GM19463 (cell line): ENCODE results near the gene GRHL3.
"Not testable (repeated sequence)": the region's sequence is repeated elsewhere in the genome, so short reads cannot be mapped to it uniquely, and the experiment has no call there.

ENCODE experiments used
- ATAC-seq: cut with Tn5 transposase; IDR thresholded peaks from one replicate; pipeline ENCODE4 v1.9.1; 2021; ENCODE audit warnings: mild to moderate bottlenecking, moderate library complexity; ENCODE audit not compliant: unreplicated experiment

Gene GRHL3

DNA sequence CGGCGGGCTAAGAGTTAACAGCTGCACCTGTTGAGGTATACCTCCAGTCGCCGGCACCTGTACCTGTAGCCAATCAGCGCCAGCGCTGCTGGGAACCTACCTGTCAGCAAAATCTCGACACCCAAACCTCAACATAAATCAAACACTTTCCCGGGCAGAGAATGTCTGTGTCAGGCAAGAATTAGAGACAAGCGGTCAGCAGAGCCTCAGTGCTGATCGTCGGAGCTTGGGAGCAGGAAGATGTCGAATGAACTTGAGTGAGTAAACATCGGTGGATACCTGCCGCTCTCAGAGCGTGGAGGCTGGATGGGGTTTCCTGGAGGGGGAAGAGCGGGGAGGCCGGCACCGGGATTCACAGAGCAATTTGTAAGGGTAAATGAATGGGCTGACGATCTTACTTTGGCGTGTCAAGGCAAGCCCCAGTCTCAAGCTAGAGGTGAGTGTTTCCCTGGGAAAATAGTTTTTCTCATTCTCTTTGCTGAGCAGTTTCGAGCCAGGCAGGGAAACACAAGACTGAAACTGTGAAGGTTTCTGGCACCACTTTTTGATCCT lies at the start of gene GRHL3:
GRHL3 (plus strand) TSS at position 46 of the 552 bp plus-strand sequence; CDS start at position 241, 195 bp downstream.
- no peak for ATAC-seq

DNA sequence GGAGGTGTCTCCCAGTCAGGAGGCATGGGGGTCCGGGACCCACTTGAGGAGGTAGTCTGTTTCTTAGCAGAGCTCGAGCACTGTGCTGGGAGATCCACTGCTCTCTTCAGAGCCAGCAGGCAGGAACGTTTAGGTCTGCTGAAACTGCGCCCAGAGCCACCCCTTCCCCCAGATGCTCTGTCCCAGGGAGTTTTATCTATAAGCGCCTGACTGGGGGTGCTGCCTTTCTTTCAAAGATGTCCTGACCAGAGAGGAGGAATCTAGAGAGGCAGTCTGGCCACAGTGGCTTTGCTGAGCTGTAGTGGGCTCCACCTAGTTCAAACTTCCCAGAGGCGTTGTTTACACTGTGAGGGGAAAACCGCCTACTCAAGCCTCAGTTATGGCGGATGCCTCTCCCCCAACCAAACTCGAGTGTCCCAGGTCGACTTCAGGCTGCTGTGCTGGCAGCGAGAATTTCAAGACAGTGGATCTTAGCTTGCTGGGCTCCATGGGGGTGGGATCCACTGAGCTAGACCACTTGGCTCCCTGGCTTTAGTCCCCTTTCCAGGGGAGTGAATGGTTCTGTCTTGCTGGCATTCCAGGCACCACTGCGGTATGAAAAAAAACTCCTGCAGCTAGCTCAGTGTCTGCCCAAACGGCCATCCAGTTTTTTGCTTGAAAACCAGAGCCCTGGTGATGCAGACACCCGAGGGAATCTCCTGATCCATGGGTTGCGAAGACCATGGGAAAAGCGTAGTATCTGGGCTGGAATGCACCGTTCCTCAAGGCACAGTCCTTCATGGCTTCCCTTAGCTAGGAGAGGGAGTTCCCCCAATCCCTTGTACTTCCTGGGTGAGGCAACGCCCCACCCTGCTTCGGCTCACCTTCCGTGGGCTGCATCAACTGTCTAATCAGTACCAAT lies 44.7 kb upstream of the GRHL3 start:
- not testable (repeated sequence) for ATAC-seq

DNA sequence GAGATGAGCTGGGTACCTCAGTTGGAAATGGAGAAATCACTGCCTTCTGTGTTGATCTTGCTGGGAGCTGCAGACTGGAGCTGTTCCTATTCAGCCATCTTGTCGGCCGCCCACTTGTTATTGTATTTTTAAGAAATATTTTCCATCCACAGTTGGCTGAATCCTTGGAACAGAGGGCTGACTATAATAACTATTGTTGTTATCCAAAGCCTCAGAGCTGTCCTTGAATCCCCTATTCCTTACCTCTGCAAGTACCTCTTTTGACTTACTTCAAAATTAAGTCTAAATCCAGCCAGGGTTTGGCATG lies 44.1 kb upstream of the GRHL3 start:
- no peak for ATAC-seq

DNA sequence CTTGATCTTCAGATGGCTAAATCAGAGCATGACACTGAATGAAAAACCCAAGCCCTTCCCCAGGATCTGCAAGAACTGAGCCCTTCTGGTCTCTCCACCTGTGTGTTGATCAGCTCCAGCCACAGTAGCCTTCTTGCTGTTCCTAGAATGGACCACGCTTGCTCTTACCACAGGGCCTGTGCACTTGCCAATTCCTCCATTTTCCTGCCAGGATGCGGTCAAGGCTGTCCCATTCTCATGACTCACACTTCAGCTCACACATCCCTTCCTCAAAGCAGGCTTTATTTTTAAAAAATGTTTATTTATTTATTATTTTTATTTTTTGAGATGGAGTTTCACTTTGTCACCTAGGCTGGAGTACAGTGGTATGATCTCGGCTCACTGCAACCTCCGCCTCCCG lies 43.6 kb upstream of the GRHL3 start:
- ATAC-seq, result no peak

DNA sequence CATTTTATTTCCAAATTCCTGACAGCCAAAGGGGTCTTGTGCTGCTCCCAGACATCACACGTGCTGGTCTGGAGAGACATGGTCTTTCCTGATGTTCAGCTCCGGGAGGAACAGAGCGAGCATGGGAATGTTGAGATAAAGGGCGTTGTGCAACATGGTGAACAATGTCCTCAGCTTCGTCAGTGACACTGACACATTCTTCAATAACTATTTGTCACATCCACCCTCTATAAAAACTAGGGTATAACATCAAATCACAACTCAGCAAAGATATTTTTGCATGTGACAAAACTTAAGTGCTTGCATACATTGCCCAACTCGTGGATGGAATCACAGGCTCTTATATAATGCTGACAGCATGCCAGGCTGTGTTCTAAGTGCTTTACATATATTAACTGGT lies 42.4 kb upstream of the GRHL3 start:
- ATAC-seq, result no peak

DNA sequence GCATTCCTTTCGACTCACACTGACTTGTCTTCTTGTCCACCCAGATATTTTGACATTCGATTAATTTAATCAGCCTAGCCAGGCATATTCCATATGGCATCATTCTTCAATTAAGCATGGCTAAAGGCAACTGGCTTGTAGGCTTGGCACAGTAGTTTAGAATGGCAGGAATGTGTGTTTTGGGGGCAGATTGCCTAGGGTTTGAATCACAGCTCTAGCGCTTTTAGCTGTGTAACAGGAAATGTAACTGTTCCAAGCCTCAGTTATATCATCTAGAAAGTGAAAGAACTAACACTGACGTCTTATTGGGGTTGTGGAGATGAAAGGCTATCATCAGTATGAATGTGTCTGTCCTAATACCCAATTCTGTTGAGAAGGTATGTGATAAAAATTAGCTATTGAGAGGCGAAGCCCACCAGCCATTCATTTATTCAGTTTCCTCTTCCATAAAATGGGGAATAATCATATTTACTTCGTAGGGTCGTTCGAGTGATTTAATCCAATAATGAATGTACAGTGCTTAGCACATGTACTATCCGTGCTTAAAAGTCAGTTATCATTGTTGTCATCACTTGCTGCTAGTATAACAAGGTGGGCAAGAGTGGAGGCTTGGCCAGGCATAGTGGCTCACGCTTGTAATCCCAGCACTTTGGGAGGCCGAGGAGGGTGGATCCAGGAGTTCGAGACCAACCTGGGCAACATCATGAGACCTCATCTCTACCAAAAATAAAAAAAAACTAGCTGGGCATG lies 41.6 kb upstream of the GRHL3 start:
- ATAC-seq, result no peak

DNA sequence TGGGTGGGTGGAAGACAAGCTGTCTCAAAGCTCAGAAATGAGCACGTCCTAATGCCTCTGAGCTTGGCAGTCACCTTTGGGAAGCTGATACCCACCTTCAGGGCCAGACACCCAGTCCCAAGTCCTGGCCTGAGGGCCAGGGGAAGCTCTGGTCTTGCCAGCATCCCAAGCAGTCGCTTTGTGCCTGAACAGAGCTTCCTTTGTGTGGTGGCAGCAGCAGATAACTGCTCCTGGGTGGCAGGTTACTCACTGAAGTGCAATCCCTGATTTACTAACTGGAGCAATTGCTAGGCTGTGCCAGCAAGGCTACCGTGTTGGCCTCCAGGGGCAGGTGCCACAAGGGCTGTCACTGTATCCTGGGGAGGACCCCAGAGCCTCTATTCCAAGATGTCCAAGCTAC lies 40.4 kb upstream of the GRHL3 start:
- no peak for ATAC-seq

DNA sequence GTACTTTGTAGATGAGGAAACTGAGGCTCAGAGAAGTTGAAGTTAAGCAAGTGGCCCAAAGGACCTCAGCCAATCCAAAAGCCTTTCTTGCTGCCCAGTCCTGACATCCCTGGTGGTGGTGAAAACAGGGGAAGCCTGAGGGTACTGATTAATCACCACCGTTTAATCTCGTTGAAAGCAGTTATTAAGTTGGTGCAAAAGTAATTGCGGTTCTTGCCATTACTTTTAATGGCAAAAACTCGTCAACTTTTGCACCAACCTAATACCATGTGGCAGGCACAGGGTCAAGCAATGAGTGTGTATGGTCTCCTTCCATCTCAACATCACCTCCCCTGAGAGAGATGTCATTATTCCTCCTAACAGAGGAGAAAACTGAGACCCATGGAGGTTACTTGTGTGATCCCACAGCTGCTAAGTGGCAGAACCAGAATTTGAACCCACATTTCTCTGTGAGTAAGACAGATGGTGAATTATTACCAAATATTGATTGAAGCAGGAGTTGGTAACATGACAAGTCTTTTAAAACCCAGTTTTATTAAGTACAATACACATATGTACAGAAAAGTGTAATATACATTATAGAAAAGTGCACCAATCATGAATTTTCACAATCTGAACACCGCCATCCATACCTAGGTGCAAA lies 39.4 kb upstream of the GRHL3 start:
- ATAC-seq, result no peak

DNA sequence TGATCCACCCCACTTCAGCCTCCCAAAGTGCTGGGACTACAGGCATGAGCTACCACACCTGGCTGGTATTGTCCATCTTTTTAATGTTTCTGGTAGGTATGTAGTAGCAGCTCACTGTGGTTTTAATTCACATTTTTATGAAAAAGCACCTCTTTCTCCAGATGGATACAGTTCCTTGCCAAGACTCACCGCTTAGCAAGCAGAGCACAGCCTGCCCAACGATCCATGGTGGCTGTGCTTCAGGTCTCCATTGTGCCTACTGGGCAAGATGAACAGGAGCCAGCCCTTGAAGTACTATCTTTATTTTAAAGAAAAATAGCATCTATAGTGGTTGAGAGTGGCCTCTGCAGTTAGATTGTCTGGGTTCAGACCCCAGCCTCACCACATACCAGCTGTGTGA lies 37.6 kb upstream of the GRHL3 start:
- no peak for ATAC-seq

DNA sequence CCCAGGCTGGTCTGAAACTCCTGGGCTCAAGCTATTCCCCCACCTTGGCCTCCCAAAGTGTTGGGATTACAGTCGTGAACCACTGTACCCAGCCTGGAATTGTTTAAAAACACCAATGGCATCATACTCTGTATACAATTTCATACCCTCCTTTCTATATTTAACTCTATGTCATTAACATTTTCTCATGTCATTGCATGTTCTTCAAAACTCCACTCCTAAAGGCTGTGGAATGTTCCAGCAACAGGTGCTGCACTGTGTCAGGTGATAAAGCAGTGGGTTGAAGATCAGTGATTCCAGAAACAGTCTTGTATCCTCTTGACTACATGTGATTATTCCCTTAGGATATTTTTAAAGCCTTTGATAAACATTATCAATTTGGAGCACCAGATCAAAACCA lies 36.7 kb upstream of the GRHL3 start:
- no peak for ATAC-seq

DNA sequence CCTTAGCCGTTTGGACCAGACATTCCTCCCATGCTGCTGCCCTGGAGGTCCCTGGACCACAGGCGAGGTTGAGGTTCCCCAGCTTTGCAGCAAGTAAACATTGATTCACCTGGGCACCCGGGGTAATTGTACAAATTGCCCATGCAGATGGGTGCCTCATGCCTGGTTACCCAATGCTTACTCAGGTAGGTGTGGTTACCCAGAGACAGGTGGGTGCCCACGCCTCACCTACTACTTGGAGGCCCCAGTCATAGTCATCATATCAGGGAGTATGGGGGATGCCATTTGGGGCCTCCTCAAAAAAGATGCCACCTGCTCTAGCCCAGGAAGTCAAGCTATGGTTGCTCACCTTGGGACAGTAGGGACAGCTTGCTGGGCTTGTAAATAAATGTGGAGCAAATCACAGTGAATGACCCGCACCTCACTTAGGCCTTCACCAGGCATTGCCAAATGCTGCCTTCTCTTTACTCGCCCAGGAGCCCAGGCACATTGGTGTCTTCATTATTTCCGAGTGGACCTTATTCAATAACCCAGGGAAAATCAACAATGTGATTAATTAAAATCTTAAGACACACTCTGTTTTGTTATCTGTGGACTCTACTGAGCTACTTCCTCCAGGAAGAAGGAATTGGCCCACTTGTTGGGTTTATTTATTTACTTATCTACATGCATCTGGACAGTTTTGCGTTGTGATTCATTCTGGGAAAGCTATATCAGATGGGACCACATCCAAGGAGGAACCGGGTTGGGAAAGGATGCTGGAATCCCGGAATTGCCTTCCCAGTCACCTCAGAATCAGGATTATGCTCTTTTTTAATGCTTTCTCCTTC lies 35.6 kb upstream of the GRHL3 start:
- no peak for ATAC-seq

DNA sequence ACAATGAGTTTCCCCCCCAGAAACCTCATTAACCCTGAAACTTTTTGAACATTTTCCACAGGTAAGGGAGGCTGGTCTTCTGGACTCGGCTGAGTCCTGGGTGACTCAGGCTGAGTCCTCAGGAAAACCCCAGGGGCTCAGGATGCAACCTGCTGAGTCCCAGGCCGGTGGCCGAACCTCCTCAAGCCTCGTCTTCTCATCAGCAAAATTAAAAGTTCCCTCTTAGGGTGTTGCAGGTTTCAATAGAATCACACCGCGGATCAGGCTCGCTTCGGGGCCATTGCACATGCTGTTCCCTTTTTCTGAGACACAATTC lies 35.0 kb upstream of the GRHL3 start:
- ATAC-seq, result no peak

DNA sequence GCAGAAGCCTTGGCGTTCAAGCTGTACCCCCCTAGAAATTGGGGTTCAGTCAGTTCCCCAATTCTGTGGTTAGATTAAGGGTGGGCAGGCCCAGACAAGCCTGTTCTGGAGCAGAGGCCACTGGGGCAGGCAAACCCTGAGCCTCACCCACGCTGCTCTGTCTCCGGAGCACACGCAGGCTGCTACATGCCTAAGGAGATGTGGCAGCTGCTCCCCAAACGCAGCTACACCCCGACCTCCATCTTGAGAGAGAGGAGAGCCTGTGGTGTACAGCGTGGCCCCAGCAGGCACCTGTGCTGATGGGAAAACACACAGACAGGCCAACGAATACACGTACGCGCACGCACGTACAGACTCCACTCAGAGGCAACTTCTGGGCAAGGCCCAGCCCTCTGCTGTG lies 33.9 kb upstream of the GRHL3 start:
- no peak for ATAC-seq

DNA sequence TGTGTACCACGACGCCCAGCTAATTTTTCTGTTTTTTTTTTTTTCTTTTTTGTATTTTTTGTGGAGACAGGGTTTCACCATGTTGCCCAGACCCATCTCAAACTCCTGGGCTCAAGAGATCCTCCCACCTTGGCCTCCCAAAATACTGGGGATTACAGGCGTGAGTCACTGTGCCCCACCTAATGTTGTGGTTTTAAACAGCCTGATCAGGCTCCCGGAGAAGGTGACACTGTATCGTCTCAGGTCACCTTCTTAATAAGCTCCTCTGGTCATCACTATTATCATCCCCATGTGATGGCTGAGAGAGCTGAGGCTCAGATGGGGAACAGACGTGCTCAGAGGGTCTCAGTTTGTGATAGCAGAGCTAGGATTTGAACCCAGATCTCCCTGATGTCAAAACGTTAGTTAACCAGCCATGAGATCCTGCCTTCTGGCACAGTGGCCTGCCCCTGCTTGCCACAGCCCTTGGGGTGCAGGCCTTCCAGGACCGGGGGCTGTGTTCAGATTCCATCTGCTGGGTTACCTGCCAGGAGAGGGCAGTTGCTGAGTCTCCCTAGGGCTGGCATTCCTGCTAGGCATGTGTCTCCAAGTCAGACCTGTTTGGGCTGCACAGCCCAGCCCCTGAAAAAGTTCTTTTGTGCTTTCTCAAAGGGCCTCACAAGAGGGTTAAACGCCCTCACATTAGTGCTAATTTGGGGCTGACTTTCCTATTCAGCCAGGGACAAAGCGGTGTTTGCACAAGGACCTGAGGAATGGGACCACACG lies 32.7 kb upstream of the GRHL3 start:
- ATAC-seq, result no peak

DNA sequence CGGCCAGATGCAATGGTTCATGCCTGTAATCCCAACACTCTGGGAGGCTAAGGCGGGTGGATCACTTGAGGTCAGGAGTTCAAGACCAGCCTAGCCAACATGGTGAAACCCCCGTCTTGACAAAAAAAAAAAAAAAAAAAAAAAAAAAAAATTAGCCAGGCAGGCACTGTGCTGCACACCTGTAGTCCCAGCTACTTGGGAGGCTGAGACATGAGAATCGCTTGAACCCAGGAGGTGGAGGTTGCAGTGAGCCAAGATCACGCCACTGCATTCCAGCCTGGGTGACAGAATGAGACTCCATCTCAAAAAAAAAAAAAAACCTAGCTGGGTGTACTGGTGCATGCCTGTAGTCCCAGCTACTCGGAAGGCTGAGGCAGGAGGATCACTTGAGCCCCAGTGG lies 31.4 kb upstream of the GRHL3 start:
- not testable (repeated sequence) for ATAC-seq

DNA sequence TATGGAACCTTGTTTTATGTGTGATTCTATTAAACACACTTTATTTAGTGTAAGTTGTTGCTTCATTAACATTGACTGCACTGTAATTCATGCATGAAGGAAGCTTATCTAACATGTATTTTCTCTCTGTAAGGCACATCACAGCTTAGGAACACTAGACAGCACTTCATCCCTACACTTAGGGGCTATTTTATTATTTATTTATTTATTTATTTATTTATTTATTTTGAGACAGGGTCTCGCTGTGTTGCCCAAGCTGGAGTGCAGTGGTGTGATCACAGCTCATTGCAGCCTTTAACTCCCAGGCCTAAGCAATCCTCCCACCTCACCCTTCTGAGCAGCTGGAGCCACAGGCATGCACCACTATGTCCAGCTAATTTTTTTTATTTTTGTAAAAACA lies 30.7 kb upstream of the GRHL3 start:
- no peak for ATAC-seq

DNA sequence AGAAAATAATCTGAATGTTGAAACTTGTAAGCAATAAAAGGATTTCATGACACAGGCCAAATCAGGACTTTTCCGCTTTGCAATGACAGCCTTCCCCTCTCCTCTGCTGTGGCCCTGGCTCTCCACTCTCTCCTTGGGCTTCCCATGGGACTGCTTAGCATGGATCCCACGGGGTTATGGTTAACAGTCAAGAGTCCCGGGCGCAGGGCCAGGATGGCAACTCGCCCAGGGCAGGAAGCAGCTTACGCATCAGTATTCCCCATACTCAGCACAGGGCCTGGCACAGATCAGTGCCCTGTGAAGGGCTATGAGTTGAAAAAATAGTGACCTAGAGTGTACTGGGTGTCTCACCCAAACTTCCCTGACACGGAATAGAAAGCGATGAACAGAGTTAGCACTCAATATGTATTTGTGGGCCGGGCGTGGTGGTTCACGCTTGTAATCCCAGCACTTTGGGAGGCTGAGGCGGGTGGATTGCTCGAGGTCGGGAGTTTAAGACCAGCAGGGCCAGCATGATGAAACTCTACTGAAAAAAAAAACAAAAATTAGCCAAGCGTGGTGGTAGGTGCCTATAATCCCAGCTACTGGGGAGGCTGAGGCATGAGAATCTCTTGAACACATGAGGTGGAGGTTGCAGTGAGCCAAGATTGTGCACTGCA lies 29.1 kb upstream of the GRHL3 start:
- ATAC-seq, result no peak

DNA sequence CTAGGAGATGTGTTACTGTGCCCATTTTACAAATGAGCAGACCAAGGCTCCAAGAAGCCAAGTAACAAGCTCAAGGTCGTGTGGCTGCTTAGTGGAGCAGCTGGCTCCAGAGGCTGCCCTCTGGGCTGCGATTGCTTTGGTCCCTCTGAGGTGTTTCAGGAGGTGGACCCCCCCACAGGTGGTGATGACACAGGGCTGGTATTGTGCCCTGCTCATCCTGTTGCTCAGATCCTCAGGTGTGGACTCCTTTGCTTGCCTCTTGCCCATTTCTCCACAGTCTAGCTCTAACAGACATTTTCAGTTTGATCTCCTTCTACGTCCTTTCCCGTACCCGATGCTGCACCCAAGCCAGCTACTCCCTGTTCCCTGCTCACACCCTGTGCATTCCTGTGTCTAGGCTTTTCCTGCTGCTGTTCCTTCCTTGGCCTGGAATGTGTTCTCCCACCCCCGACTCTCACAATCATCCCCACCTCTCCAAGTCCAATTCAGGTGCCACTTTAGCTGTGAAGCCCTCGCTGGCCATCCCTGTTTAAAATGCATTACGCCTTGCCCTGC lies 28.1 kb upstream of the GRHL3 start:
- no peak for ATAC-seq

DNA sequence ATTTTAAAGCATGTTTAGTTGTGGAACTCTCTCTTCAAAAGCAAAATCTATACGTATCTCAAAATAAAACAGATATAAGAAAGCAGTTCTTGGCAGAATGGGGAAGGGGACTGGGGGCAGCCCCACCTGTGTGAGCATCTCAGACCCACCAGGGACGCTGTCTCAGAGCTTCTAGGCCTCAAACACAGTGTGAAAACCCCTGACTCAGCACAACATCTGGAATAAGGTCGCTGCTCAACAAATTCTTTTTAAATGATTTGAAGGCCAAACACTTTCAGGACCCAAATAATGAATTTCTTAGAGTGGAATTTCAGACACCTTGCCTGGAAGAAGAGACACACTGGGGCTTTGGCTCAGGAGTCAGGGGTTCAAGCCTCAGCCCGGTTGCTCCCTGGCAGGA lies 27.1 kb upstream of the GRHL3 start:
- no peak for ATAC-seq
